Trophoblast cell (in vitro differentiated cells and primary cell): ENCODE data around the gene TUBB4A.

ENCODE experiments used
- DNase-seq, 2 donors: peaks; one replicate each; pipeline ENCODE4 v3.0.0-alpha.2; 2016
- H2AFZ ChIP-seq: 2 replicates; pipeline ENCODE4 v1.6.1; 2013; ENCODE audit warnings: low read length, moderate library complexity, mild to moderate bottlenecking; ENCODE audit not compliant: insufficient read depth, poor library complexity
- H2AK5ac ChIP-seq: 2 replicates; pipeline ENCODE4 v1.6.1; 2013; ENCODE audit warnings: mild to moderate bottlenecking, low read length
- H2BK120ac ChIP-seq: 2 replicates; pipeline ENCODE4 v1.6.1; 2013; ENCODE audit warnings: low read length, mild to moderate bottlenecking, moderate library complexity; ENCODE audit not compliant: insufficient read depth, poor library complexity
- H2BK12ac ChIP-seq: 2 replicates; pipeline ENCODE4 v1.6.1; 2013; ENCODE audit warnings: mild to moderate bottlenecking, low read length, moderate library complexity
- H2BK5ac ChIP-seq: 2 replicates; pipeline ENCODE4 v1.6.1; 2013; ENCODE audit warnings: low read length, low read depth, moderate library complexity, mild to moderate bottlenecking; ENCODE audit not compliant: poor library complexity
- H3K14ac ChIP-seq: 2 replicates; pipeline ENCODE4 v1.6.1; 2013; ENCODE audit warnings: mild to moderate bottlenecking, low read length
- H3K18ac ChIP-seq: 2 replicates; pipeline ENCODE4 v1.6.1; 2013; ENCODE audit warnings: mild to moderate bottlenecking, low read length
- H3K23ac ChIP-seq: 2 replicates; pipeline ENCODE4 v1.6.1; 2013; ENCODE audit warnings: low read length
- H3K27ac ChIP-seq: 2 replicates; pipeline ENCODE4 v1.5.1; 2013; ENCODE audit warnings: low read depth, mild to moderate bottlenecking, inconsistent platforms, low read length, moderate library complexity
- H3K27me3 ChIP-seq: 2 replicates; pipeline ENCODE4 v1.6.1; 2013; ENCODE audit warnings: inconsistent platforms, mild to moderate bottlenecking, low read length, moderate library complexity; ENCODE audit not compliant: insufficient read depth
- H3K36me3 ChIP-seq, 2 experiments: 1 replicate in 1 of 2; 2 replicates in 1 of 2; pipeline ENCODE4 v1.6.1; 2013; ENCODE audit warnings: low read length in 2 of 2, mild to moderate bottlenecking in 2 of 2, moderate library complexity in 1 of 2; ENCODE audit not compliant: insufficient read depth in 2 of 2, control insufficient read depth in 1 of 2
- H3K4ac ChIP-seq: 2 replicates; pipeline ENCODE4 v1.6.1; 2013; ENCODE audit warnings: low read depth, mild to moderate bottlenecking, low read length, moderate library complexity
- H3K4me1 ChIP-seq, 2 experiments: 1 replicate in 1 of 2; 2 replicates in 1 of 2; pipeline ENCODE4 v1.6.1; 2013; ENCODE audit warnings: low read length in 2 of 2, mild to moderate bottlenecking in 2 of 2, moderate library complexity in 1 of 2; ENCODE audit not compliant: insufficient read depth in 2 of 2, control insufficient read depth in 1 of 2
- H3K4me2 ChIP-seq: 2 replicates; pipeline ENCODE4 v1.6.1; 2013; ENCODE audit warnings: inconsistent platforms, mild to moderate bottlenecking, low read length, moderate library complexity
- H3K4me3 ChIP-seq: 2 replicates; pipeline ENCODE4 v1.5.1; 2013; ENCODE audit warnings: mild to moderate bottlenecking, low read depth, low read length, inconsistent platforms
- H3K79me1 ChIP-seq: one replicate; pipeline ENCODE4 v1.6.1; 2013; ENCODE audit warnings: low read length
- H3K79me2 ChIP-seq: 2 replicates; pipeline ENCODE4 v1.6.1; 2013; ENCODE audit warnings: low read length, mild to moderate bottlenecking; ENCODE audit not compliant: control insufficient read depth, insufficient read depth, poor library complexity
- H3K9ac ChIP-seq: 2 replicates; pipeline ENCODE4 v1.6.1; 2013; ENCODE audit warnings: mild to moderate bottlenecking, low read length
- H3K9me3 ChIP-seq: 2 replicates; pipeline ENCODE4 v1.6.1; 2013; ENCODE audit warnings: low read depth, mild to moderate bottlenecking, control low read depth, inconsistent platforms, low read length; ENCODE audit not compliant: insufficient read depth
- H4K12ac ChIP-seq: 2 replicates; pipeline ENCODE4 v1.6.1; 2013; ENCODE audit warnings: low read depth, mild to moderate bottlenecking, low read length, moderate library complexity
- H4K8ac ChIP-seq: 2 replicates; pipeline ENCODE4 v1.6.1; 2013; ENCODE audit warnings: low read depth, mild to moderate bottlenecking, low read length, moderate library complexity
- H4K91ac ChIP-seq: one replicate; pipeline ENCODE4 v1.6.1; 2013; ENCODE audit warnings: low read depth, mild to moderate bottlenecking, low read length, moderate library complexity
- WGBS: extraction: QIAGEN DNeasy Blood & Tissue Kit; methylation state at CpG from one replicate; pipeline ENCODE4 v1.1.7; 2013; ENCODE audit warnings: missing lambda C conversion rate; ENCODE audit not compliant: insufficient read length, insufficient coverage; ENCODE audit errors: extremely low coverage; 5-methylcytosine and 5-hydroxymethylcytosine counted together

The TUBB4A gene

DNA sequence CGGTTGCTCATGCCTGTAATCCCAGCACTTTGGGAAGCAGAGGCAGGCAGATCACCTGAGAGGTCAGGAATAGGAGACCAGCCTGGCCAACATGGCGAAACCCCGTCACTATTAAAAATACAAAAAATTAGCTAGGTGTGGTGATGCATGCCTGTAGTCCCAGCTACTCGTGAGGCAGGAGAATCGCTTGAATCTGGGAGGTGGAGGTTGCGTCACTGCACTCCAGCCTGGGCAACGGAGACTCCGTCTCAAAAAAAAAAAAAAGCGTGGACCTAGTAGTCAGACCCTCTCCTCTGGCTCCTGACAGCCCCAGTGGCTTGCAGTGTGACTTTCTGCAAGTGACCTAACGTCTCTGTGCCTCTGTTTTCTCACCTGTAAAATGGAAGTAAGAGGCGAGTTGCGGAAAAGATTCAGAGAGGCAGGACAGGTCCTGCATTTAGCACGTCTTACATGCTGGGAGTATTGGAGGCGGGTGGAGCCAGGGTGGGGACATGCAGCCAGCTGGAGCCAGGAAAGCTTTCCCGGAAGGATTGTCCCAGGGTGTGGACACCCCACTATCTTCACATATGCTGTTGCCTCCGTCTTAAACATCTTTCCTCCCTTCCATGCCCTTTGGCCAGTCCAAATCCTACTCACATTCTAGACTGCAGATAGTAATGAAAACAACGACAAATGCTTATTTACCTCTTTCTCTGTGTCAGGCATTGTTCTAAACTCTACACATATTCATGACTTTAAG lies 2.9 kb downstream of the TUBB4A start:
- Histone ChIP-seq H2BK12ac (no peak overlapping the region), H4K91ac (no peak overlapping the region), H3K4me2 (no peak overlapping the region), H2BK120ac (no peak overlapping the region), H3K14ac (no peak overlapping the region), H3K4me1 (no peaks in the 10 kb centered on the region), H3K79me2 (no peaks in the 10 kb centered on the region), H2AK5ac (no peak overlapping the region), H3K79me1 (no peaks in the 10 kb centered on the region), H4K8ac (no peak overlapping the region), H3K18ac (no peak overlapping the region), H4K12ac (no peak overlapping the region), H3K9me3 (peaks cover 1% of the 10 kb centered on the region), H3K4me3 (no peak overlapping the region), H3K27me3 (peaks cover 20% of the 10 kb centered on the region), H3K23ac (no peak overlapping the region), H2BK5ac (no peak overlapping the region), H3K36me3 (no peaks in the 10 kb centered on the region), H3K4ac (no peak overlapping the region), H3K9ac (no peak overlapping the region), H3K27ac (no peak overlapping the region), H2AFZ (no peak overlapping the region)
- no peak for DNase-seq
- no CpG with 5 or more reads among the region's 17 CpGs for WGBS

DNA sequence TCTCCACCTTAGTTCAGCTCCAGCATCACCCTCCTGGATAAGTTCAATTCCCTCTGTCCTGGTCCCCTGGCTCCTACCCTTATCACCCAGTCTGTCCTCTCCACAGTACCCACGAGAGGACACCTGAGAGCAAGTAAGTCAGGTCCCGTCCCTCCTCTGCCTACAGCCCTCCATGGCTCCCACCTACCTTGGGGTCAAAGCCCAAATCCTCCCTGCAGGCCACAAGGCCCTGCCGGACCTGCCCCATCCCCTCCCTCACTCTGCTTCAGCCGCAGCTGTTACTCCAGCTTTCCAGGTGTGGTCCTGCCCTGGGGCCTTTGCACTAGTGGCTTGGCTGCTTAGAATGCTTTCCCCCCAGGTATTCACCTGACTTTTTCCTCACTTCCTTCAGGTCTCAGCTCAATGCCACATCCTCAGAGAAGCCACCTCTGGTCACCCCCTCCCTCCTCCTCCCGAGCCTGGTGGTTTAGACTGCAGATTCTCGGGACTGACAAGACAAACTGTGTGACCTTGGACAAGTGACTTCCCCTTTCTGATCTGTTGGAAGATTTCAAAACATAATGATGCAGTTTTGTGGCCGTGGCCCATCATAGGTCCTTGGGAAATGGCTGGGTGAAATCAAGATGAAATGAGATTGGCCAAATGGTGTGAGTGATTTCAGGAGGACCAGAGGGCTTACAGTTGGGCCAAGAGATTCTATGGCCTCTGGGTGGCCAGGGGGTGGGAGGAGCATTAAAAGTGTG lies 3.6 kb downstream of the TUBB4A start:
- Histone ChIP-seq H4K91ac (no peak overlapping the region), H2BK120ac (no peak overlapping the region), H2AFZ (no peak overlapping the region), H3K14ac (no peak overlapping the region), H3K27me3 (peaks cover 20% of the 10 kb centered on the region), H3K23ac (no peak overlapping the region), H2AK5ac (no peak overlapping the region), H3K36me3 (no peaks in the 10 kb centered on the region), H3K79me2 (no peaks in the 10 kb centered on the region), H3K4me2 (no peak overlapping the region), H2BK5ac (no peak overlapping the region), H3K4me1 (no peaks in the 10 kb centered on the region), H3K9me3 (peaks cover 1% of the 10 kb centered on the region), H3K79me1 (no peaks in the 10 kb centered on the region), H3K4me3 (no peak overlapping the region), H3K18ac (no peak overlapping the region), H4K12ac (no peak overlapping the region), H3K9ac (no peak overlapping the region), H3K4ac (no peak overlapping the region), H4K8ac (no peak overlapping the region), H2BK12ac (no peak overlapping the region), H3K27ac (no peak overlapping the region)
- DNase-seq = peak in 1 of 2 donors; percentile 12
- WGBS = no CpG with 5 or more reads among the region's 7 CpGs

DNA sequence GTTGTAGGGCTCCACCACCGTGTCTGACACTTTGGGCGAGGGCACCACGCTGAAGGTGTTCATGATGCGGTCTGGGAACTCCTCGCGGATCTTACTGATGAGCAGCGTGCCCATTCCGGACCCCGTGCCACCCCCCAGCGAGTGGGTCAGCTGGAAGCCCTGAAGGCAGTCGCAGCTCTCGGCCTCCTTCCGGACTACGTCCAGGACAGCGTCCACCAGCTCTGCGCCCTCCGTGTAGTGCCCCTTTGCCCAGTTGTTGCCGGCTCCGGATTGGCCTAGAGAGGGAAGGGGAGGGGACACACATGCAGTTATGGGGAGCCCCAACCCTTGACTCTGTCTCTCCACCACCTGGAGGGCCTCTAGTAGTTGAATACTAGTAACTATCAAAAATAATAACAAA lies 6.2 kb downstream of the TUBB4A start:
- DNase-seq = no peak
- Histone ChIP-seq H3K23ac (no peak overlapping the region), H3K4me2 (no peak overlapping the region), H3K79me2 (no peaks in the 10 kb centered on the region), H3K9me3 (no peaks in the 10 kb centered on the region), H3K27ac (no peak overlapping the region), H3K79me1 (no peaks in the 10 kb centered on the region), H3K4me3 (no peak overlapping the region), H4K12ac (no peak overlapping the region), H2AK5ac (no peak overlapping the region), H3K4me1 (no peaks in the 10 kb centered on the region), H4K91ac (no peak overlapping the region), H4K8ac (no peak overlapping the region), H3K36me3 (no peaks in the 10 kb centered on the region), H3K14ac (no peak overlapping the region), H2BK120ac (no peak overlapping the region), H3K4ac (no peak overlapping the region), H3K27me3 (peaks cover 1% of the 10 kb centered on the region), H2BK12ac (no peak overlapping the region), H3K18ac (no peak overlapping the region), H2AFZ (no peak overlapping the region), H3K9ac (no peak overlapping the region), H2BK5ac (no peak overlapping the region)
- no CpG with 5 or more reads among the region's 19 CpGs for WGBS

DNA sequence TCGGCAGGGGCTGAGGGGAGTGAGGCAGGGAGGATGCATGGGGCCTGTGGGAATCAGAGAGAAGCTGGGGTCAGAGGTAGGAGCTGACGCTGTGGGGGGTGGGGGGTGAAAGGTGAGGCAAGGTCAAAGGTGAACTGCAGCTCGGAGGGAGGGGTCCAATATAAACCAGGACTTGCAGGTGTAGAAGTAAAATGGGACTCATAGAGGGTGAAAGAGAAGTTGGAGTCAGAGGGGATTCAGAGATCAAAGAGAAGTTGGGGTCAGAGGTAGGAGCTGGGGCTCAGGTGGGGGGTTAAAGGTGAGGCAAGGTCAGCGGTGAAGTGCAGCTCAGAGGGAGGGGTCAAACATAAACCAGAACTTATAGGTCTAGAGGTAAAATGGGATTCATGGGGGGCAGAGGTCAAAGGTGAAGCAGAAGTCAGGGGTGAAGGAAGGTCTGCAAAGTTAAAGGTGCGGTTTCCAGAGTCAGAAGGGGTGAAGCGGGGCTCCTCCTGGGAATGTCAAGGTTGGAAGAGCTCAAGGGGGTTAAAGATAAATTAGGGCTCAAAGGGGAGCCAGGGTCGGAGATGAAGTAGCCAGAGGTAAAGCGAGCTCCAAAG lies 7.6 kb downstream of the TUBB4A start:
- Histone ChIP-seq H3K27ac (no peak overlapping the region), H3K4ac (no peak overlapping the region), H2BK5ac (no peak overlapping the region), H3K4me1 (no peaks in the 10 kb centered on the region), H3K79me2 (no peaks in the 10 kb centered on the region), H3K36me3 (no peaks in the 10 kb centered on the region), H3K9ac (no peak overlapping the region), H3K9me3 (no peaks in the 10 kb centered on the region), H4K91ac (no peak overlapping the region), H3K4me2 (no peak overlapping the region), H4K12ac (no peak overlapping the region), H2AFZ (no peak overlapping the region), H3K23ac (no peak overlapping the region), H3K27me3 (no peaks in the 10 kb centered on the region), H2BK120ac (no peak overlapping the region), H3K79me1 (no peaks in the 10 kb centered on the region), H2AK5ac (no peak overlapping the region), H4K8ac (no peak overlapping the region), H3K4me3 (no peak overlapping the region), H3K18ac (no peak overlapping the region), H3K14ac (no peak overlapping the region), H2BK12ac (no peak overlapping the region)
- DNase-seq = no peak
- WGBS = no CpG with 5 or more reads among the region's 8 CpGs
